MM.1S (cell line): ENCODE results near the gene TMX3.

Experiments used
- EZH2 ChIP-seq: fragments of 300-600 bp; sonication (generic); optimal IDR thresholded peaks from 2 replicates; pipeline ENCODE3; 2017; ENCODE audit warnings: low read depth, mild to moderate bottlenecking, antibody characterized with exemption, low read length, mixed read lengths
- TF ChIP-seq, protein P1 (sequence below): fragments of 300-600 bp; sonication (generic); IDR thresholded peaks from 2 replicates; pipeline ENCODE4 v1.5.1; 2016; ENCODE audit warnings: antibody characterized with exemption, low read length, mixed read lengths

DNA sequence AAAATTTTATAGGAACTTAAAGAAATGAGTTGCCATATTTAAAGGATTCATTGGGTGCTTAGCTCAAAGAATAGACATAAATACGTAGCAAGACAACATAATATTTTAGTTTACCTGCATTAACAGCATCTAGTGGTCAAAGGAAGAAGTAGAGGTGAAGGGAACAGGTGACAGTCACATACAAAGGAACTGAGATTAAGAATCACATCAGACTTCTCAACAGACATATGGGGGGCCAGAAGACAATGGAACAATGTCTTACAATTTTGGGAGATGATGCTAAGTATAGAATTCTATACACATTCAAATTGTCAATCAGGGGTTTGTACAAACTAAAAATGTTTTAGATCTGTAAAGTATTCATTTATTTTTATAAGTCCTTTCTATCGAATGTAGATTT, 44.4 kb upstream of the TMX3 start:
- TF ChIP-seq, protein P1, sequence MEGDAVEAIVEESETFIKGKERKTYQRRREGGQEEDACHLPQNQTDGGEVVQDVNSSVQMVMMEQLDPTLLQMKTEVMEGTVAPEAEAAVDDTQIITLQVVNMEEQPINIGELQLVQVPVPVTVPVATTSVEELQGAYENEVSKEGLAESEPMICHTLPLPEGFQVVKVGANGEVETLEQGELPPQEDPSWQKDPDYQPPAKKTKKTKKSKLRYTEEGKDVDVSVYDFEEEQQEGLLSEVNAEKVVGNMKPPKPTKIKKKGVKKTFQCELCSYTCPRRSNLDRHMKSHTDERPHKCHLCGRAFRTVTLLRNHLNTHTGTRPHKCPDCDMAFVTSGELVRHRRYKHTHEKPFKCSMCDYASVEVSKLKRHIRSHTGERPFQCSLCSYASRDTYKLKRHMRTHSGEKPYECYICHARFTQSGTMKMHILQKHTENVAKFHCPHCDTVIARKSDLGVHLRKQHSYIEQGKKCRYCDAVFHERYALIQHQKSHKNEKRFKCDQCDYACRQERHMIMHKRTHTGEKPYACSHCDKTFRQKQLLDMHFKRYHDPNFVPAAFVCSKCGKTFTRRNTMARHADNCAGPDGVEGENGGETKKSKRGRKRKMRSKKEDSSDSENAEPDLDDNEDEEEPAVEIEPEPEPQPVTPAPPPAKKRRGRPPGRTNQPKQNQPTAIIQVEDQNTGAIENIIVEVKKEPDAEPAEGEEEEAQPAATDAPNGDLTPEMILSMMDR, result no peak
- no peak for TF ChIP-seq EZH2
